Psoas muscle (tissue), 8 donors: Measurements from ENCODE around the gene GMPR. TPM values are rescaled to one million over a fixed set of nuclear protein-coding genes. Genes with fewer than 3 reads are reported as not detected.
A peak's percentile ranks its signal among the peaks of the same experiment; 100 is the strongest.
"Not testable (repeated sequence)": the region's sequence is repeated elsewhere in the genome, so short reads cannot be mapped to it uniquely, and the experiment has no call there.

Experiments
- ATAC-seq, 4 donors: fragments of 200-7000 bp; cut with Tn5 transposase; one replicate each; pipeline ENCODE4 v1.9.1; 2020; ENCODE audit warnings: moderate library complexity in 3 of 4, mild to moderate bottlenecking in 2 of 4
- DNase-seq, 2 donors: peaks; one replicate each; pipeline ENCODE4 v3.0.0-alpha.2; 2020
- H3K27ac ChIP-seq: fragments of 200-600 bp; one replicate; pipeline ENCODE4 v1.8.0; 2022
- H3K27me3 ChIP-seq, 3 donors: fragments of 200-600 bp in 1 of 3; one replicate each; pipeline versions ENCODE4 v1.6.1 to v1.8.0; 2013 to 2022; ENCODE audit warnings: low read length in 2 of 3, mild to moderate bottlenecking in 2 of 3, moderate library complexity in 1 of 3; ENCODE audit not compliant: insufficient read depth in 3 of 3
- H3K36me3 ChIP-seq, 2 donors: fragments of 200-600 bp in 1 of 2; one replicate each; pipeline versions ENCODE4 v1.6.1 to v1.8.0; 2013 to 2022; ENCODE audit warnings: low read depth in 1 of 2, mild to moderate bottlenecking in 1 of 2, moderate library complexity in 1 of 2; ENCODE audit not compliant: insufficient read depth in 1 of 2
- H3K4me1 ChIP-seq: fragments of 200-600 bp; one replicate; pipeline ENCODE4 v1.8.0; 2022
- H3K4me3 ChIP-seq: fragments of 200-600 bp; one replicate; pipeline ENCODE4 v1.8.0; 2022; ENCODE audit warnings: mild to moderate bottlenecking
- H3K9me3 ChIP-seq: fragments of 200-600 bp; one replicate; pipeline ENCODE4 v1.8.0; 2022
- WGBS, 3 donors: extraction: QIAGEN DNeasy Blood & Tissue Kit; methylation state at CpG; one replicate each; pipeline versions ENCODE4 v1.1.6 to v1.1.7; 2013; 5-methylcytosine and 5-hydroxymethylcytosine counted together
- intact Hi-C, 2 donors: fragments of 100-400 bp; cut with DNase I; formaldehyde crosslinking; loops; one replicate each; pipeline versions ENCODE4 v1.11.0 to v1.14.2; 2022
- polyA plus RNA-seq, 3 donors: library from polyadenylated mRNA; stranded (reverse); fragments of 200-250 nt; gene quantifications; one replicate each; pipeline ENCODE4 v1.2.3, GENCODE V29; 2013
- total RNA-seq, 4 donors: library from RNA; stranded (reverse); fragmentation: NEBNext Ultra II Directional in 2 of 4; extraction: Animal tissue kit (Norgen Biotek cat#: 25700) in 2 of 4; gene quantifications; one replicate each; pipeline versions ENCODE4 v1.2.1 to v1.2.4, GENCODE V29; 2021 to 2023
- TF ChIP-seq, protein P1 (sequence below): fragments of 200-600 bp; IDR thresholded peaks from one replicate; pipeline ENCODE4 v1.8.0; 2022; ENCODE audit warnings: antibody characterized with exemption
- donor health status: healthy with polysubstance abuse.
- donor health status: DM: no; HTN: no; CAD: no; lungs with moderate emphysema.
- donor health status: Bipolar disorder and iron deficiency.
- donor health status: healthy.
- donor health status: DM: yes; HTN: yes; CAD: no.
- donor health status: DM: no; HTN: no; CAD: no.
- donor health status: DM: no; HTN: no; CAD: no.
- donor health status: DM: yes; HTN: yes; CAD: no.

GMPR gene
- total and polyA plus RNA-seq, 7 donors, result 26.6 to 286 (median 230) TPM

GRCh38 chr6:16265351-16266341 is 27.3 kb downstream of the GMPR start:
- no peaks in the 10 kb centered on the region for H3K9me3 ChIP-seq
- 94 to 96% (median 95%) methylated on average over 31 of the region's 31 CpGs for WGBS, 3 donors
- intact Hi-C loops, result no loop called here
- DNase-seq (no peak), ATAC-seq (peak in 2 of 4 donors; percentile 46 to 60)
- TF ChIP-seq, protein P1, sequence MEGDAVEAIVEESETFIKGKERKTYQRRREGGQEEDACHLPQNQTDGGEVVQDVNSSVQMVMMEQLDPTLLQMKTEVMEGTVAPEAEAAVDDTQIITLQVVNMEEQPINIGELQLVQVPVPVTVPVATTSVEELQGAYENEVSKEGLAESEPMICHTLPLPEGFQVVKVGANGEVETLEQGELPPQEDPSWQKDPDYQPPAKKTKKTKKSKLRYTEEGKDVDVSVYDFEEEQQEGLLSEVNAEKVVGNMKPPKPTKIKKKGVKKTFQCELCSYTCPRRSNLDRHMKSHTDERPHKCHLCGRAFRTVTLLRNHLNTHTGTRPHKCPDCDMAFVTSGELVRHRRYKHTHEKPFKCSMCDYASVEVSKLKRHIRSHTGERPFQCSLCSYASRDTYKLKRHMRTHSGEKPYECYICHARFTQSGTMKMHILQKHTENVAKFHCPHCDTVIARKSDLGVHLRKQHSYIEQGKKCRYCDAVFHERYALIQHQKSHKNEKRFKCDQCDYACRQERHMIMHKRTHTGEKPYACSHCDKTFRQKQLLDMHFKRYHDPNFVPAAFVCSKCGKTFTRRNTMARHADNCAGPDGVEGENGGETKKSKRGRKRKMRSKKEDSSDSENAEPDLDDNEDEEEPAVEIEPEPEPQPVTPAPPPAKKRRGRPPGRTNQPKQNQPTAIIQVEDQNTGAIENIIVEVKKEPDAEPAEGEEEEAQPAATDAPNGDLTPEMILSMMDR, result no peak
- H3K36me3 ChIP-seq, result peaks cover 0 to 21% of the 10 kb centered on the region in 2 donors
- peaks cover 4% of the 10 kb centered on the region for H3K4me1 ChIP-seq
- H3K27ac ChIP-seq, result peak overlapping the region; percentile 50
- H3K27me3 ChIP-seq, result no peaks in the 10 kb centered on the region
- no peak overlapping the region for H3K4me3 ChIP-seq

DNA sequence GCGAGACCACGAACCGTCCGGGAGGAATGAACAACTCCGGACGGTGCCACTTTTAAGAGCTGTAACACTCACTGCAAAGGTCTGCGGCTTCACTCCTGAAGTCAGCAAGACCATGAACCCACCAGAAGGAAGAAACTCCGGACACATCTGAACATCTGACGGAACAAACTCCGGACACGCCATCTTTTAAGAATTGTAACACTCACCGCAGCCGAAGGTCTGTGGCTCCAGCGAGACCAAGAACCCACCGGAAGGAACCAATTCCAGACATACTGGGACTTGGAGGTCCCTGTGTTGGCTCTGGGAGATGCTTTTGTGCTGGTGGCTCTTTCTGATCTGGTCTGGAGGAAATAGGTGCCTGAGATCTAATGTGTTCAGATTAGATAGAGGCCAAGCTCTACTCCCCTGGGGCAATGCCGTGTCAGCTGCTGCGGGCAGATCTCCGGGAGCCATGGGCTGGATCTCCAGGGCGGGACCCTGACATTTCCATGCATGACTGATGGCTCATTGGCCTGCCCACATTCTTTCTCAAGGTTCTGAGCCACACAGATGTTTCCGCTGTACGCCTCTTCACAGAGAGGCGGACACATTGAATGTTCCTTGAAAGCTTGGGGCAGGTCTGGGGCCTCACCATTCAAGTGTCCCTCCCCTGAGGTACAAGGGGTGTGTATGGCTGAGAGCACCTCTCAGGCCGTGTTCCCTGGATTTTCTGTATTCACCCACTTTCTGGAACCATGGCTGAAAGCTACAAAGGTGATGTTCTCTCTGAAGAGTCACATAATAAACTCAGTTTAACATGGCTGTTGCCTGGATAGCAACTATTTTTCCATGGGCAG is 29.3 kb downstream of the GMPR start:
- ATAC-seq, result peak in 3 of 4 donors; percentile 63 to 78 (median 71)
- TF ChIP-seq, protein P1, result no peak
- 80 to 91% (median 86%) methylated on average over 23 of the region's 23 CpGs for WGBS, 3 donors
- Histone ChIP-seq H3K4me3 (no peak overlapping the region), H3K36me3 (peaks cover 0 to 28% of the 10 kb centered on the region in 2 donors), H3K4me1 (peaks cover 7% of the 10 kb centered on the region), H3K27me3 (no peaks in the 10 kb centered on the region), H3K27ac (peak overlapping the region; percentile 52), H3K9me3 (no peaks in the 10 kb centered on the region)
- DNase-seq, result no peak
- intact Hi-C loops, result no loop called here

- intact Hi-C loops, H3K4me3 ChIP-seq, DNase-seq, H3K27me3 ChIP-seq, H3K27ac ChIP-seq, H3K9me3 ChIP-seq, ATAC-seq: not testable (repeated sequence)
- 83 to 92% (median 92%) methylated on average over 7 of the region's 7 CpGs for WGBS, 3 donors
- peaks cover 22% of the 10 kb centered on the region for H3K4me1 ChIP-seq
- peaks cover 0 to 34% of the 10 kb centered on the region in 2 donors for H3K36me3 ChIP-seq
Measured at GRCh38 chr6:16269442-16270070, 31.2 kb downstream of the GMPR start.

- 80 to 92% (median 89%) methylated on average over 5 of the region's 5 CpGs for WGBS, 3 donors
- H3K4me1 ChIP-seq, result peaks cover 24% of the 10 kb centered on the region
- TF ChIP-seq, protein P1, result no peak
- peak overlapping the region; percentile 95 for H3K27ac ChIP-seq
- DNase-seq, result no peak
- H3K27me3 ChIP-seq, result no peaks in the 10 kb centered on the region
- H3K9me3 ChIP-seq, result no peaks in the 10 kb centered on the region
- intact Hi-C loops, result no loop called here
- peaks cover 0 to 41% of the 10 kb centered on the region in 2 donors for H3K36me3 ChIP-seq
- ATAC-seq, result peak in 2 of 4 donors; percentile 28 to 32
- no peak overlapping the region for H3K4me3 ChIP-seq
Measured at GRCh38 chr6:16270178-16270794, 31.9 kb downstream of the GMPR start.
